MCF 10A (cell line): ENCODE data around the gene ISLR. TPM values are rescaled to one million over a fixed set of nuclear protein-coding genes. Genes with fewer than 3 reads are reported as not detected.

ENCODE experiments used
- BruUV-seq: library from RNA; stranded (reverse); fragments of 400-500 nt; replicated peaks from 2 replicates; lab custom pipeline; 2021; lab: Mats Ljungman, UMichigan
- CTCF ChIA-PET: fragments of 300-600 bp; sonication (Branson Sonifier 250); formaldehyde crosslinking; extraction: SDS; loops from one replicate; lab custom pipeline; 2021; ENCODE audit warnings: antibody characterized with exemption, inconsistent platforms; lab: Yijun Ruan, JAX
- POLR2A ChIA-PET: fragments of 300-600, 350-650 bp; sonication (Branson Sonifier 250); formaldehyde crosslinking; extraction: SDS; loops from one replicate; lab custom pipeline; 2020; ENCODE audit warnings: antibody characterized with exemption, inconsistent platforms; lab: Yijun Ruan, JAX
- DNase-seq: peaks from one replicate; pipeline ENCODE4 v3.0.0-alpha.2; 2018; ENCODE audit not compliant: unreplicated experiment
- H3K27ac Mint-ChIP-seq: one replicate; pipeline ENCODE4 v1.8.0; 2022; ENCODE audit warnings: mild to moderate bottlenecking, low read depth, mixed read lengths; ENCODE audit not compliant: unreplicated experiment
- H3K27me3 Mint-ChIP-seq: one replicate; pipeline ENCODE4 v1.8.0; 2022; ENCODE audit warnings: mixed read lengths; ENCODE audit not compliant: insufficient read depth, unreplicated experiment
- H3K36me3 Mint-ChIP-seq: one replicate; pipeline ENCODE4 v1.8.0; 2022; ENCODE audit warnings: mild to moderate bottlenecking, moderate library complexity, mixed read lengths; ENCODE audit not compliant: insufficient read depth, unreplicated experiment
- H3K4me1 Mint-ChIP-seq: one replicate; pipeline ENCODE4 v1.8.0; 2022; ENCODE audit warnings: mixed read lengths; ENCODE audit not compliant: insufficient read depth, unreplicated experiment
- H3K4me3 Mint-ChIP-seq: one replicate; pipeline ENCODE4 v1.8.0; 2022; ENCODE audit warnings: mild to moderate bottlenecking, moderate library complexity, mixed read lengths; ENCODE audit not compliant: unreplicated experiment
- H3K9me3 Mint-ChIP-seq: one replicate; pipeline ENCODE4 v1.8.0; 2022; ENCODE audit warnings: mixed read lengths; ENCODE audit not compliant: unreplicated experiment
- CTCF ChIP-seq: fragments of 200-600 bp; IDR thresholded peaks from one replicate; pipeline ENCODE4 v1.8.0; 2022; ENCODE audit warnings: antibody characterized with exemption, mild to moderate bottlenecking; ENCODE audit not compliant: unreplicated experiment
- intact Hi-C: fragments of 100-400 bp; cut with micrococcal nuclease; formaldehyde crosslinking; loops from 2 replicates; pipeline ENCODE4 v1.14.1; 2022
- total RNA-seq: library from RNA; stranded (reverse); gene quantifications from 2 replicates; pipeline ENCODE4 v1.2.3, GENCODE V29; 2022

ISLR gene
- total RNA-seq, 1 experiment from 2014 or later = not detected

DNA sequence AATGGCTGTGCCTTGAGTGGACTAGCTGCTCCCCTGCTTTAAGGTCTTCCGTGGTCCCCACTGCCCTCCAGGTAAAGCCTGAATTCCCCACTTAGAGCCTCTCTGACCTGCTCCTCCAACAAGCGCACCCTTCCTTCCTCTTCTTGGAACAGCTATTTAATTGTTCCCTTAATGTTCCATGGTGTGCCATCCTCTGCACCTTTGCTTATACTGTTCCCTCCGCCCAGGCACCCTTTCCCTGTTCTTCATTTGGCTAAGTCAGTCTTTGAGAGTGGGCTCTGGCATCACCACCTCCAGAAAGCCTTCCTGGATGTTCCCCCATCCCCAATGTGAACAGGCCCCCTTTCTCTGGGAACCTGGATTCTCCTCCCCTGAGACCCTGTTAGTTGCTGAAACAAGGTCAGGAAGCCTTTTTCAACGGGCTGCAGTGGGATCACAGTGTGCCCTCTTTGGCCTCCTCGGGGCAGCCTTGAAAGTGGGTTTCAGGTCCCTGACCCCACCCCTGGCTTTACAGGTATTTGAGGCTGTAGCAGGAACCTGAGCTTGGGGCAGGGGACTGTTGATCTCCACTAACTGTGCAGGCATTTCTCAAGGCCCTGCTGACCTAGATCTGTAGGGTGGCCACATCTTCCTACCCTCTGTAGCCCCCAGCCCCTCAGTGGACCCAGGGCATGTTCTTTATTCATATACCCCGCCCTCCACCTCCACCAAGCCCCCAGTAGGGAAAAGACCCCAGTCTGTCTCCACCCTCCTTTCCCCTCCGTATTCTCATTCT, 5.0 kb downstream of the ISLR start:
- Mint-ChIP-seq H3K27me3 (no peaks in the 10 kb centered on the region), H3K9me3 (no peaks in the 10 kb centered on the region), H3K27ac (peak overlapping the region; percentile 41), H3K4me1 (peaks cover 38% of the 10 kb centered on the region), H3K4me3 (no peak overlapping the region), H3K36me3 (no peaks in the 10 kb centered on the region)
- no TSS peak for BruUV-seq
- intact Hi-C loops = loop anchor here (1.0 to 2.0 kb wide), 3 partner anchors 14 to 125 kb away; no protein-coding TSS in a partner anchor
- DNase-seq = no peak
- POLR2A ChIA-PET = interaction anchor here (1.0 kb wide), 1 partner anchor 15 kb away, joined by 3 read pairs; no protein-coding TSS in a partner anchor
- CTCF ChIA-PET = interaction anchor here (1.1 to 1.8 kb wide), 2 partner anchors 9 to 142 kb away, joined by 3 to 5 read pairs; no protein-coding TSS in a partner anchor
- TF ChIP-seq CTCF = no peak

GRCh38 chr15:74179101-74179841, 5.8 kb downstream of the ISLR start:
- peaks cover 38% of the 10 kb centered on the region for H3K4me1 Mint-ChIP-seq
- DNase-seq = peak; percentile 98
- no TSS peak for BruUV-seq
- no peaks in the 10 kb centered on the region for H3K27me3 Mint-ChIP-seq
- no peak overlapping the region for H3K4me3 Mint-ChIP-seq
- TF ChIP-seq CTCF = no peak
- H3K9me3 Mint-ChIP-seq = no peaks in the 10 kb centered on the region
- ChIA-PET POLR2A (interaction anchor here (0.7 to 1.0 kb wide), 2 partner anchors 16 to 22 kb away, joined by 3 read pairs; no protein-coding TSS in a partner anchor), CTCF (interaction anchor here (1.0 to 1.8 kb wide), 2 partner anchors 12 to 141 kb away, joined by 3 to 5 read pairs; no protein-coding TSS in a partner anchor)
- H3K27ac Mint-ChIP-seq = peak overlapping the region; percentile 41
- H3K36me3 Mint-ChIP-seq = no peaks in the 10 kb centered on the region
- intact Hi-C loops = loop anchor here (1.0 to 2.0 kb wide), 3 partner anchors 14 to 124 kb away; no protein-coding TSS in a partner anchor

GRCh38 chr15:74179983-74180880, 6.7 kb downstream of the ISLR start:
- TF ChIP-seq CTCF = no peak
- peak; percentile 83 for DNase-seq
- ChIA-PET POLR2A (interaction anchor here (0.7 to 1.0 kb wide), 3 partner anchors 17 to 23 kb away, joined by 3 read pairs; no protein-coding TSS in a partner anchor), CTCF (interaction anchor here (0.5 to 1.0 kb wide), 2 partner anchors 11 to 127 kb away, joined by 3 read pairs; no protein-coding TSS in a partner anchor)
- H3K4me1 Mint-ChIP-seq = peaks cover 38% of the 10 kb centered on the region
- H3K4me3 Mint-ChIP-seq = no peak overlapping the region
- no peaks in the 10 kb centered on the region for H3K9me3 Mint-ChIP-seq
- no peaks in the 10 kb centered on the region for H3K36me3 Mint-ChIP-seq
- intact Hi-C loops = loop anchor here (1.0 to 2.0 kb wide), 3 partner anchors 13 to 123 kb away; no protein-coding TSS in a partner anchor
- H3K27me3 Mint-ChIP-seq = peaks cover 4% of the 10 kb centered on the region
- H3K27ac Mint-ChIP-seq = peak overlapping the region; percentile 41
- no TSS peak for BruUV-seq
